Loucy (cell line): Measurements from ENCODE around the gene CTSF.

Source experiments
- CTCF ChIP-seq: fragments of 200-600 bp; sonication (generic); conservative IDR thresholded peaks from 2 replicates; pipeline ENCODE4 v1.5.1; 2014; ENCODE audit warnings: mild to moderate bottlenecking, antibody characterized with exemption, low read length
- EZH2phosphoT487 ChIP-seq: fragments of 200-600 bp; IDR thresholded peaks from 2 replicates; pipeline ENCODE4 v1.6.1; 2018; ENCODE audit warnings: antibody characterized with exemption, mild to moderate bottlenecking, moderate library complexity, borderline replicate concordance

- no peak for TF ChIP-seq CTCF
- no peak for TF ChIP-seq EZH2phosphoT487
These were observed 38.9 kb upstream of the CTSF start for GRCh38 chr11:66607126-66607834.
